NCI-H1048 (cell line): ENCODE measurements around the gene ELMO1.

Experiments used
- DNase-seq: peaks from one replicate; lab custom pipeline; 2025; lab: John Stamatoyannopoulos, UW

The ELMO1 gene

GRCh38 chr7:37096341-37096740 lies 352.3 kb downstream of the ELMO1 start:
- DNase-seq: no peak

GRCh38 chr7:37095122-37095521 lies 353.5 kb downstream of the ELMO1 start:
- no peak for DNase-seq

GRCh38 chr7:37093257-37093656 lies 355.4 kb downstream of the ELMO1 start:
- DNase-seq: no peak

- DNase-seq: no peak
Observed at GRCh38 chr7:37092548-37092947, 356.1 kb downstream of the ELMO1 start.

- DNase-seq: no peak
Observed at GRCh38 chr7:37089972-37090371, 358.7 kb downstream of the ELMO1 start.

- no peak for DNase-seq
Observed at GRCh38 chr7:37085600-37085999, 363.1 kb downstream of the ELMO1 start.

- DNase-seq: no peak
Observed at GRCh38 chr7:37084303-37084702, 364.4 kb downstream of the ELMO1 start.

GRCh38 chr7:37083311-37084096 lies 365.2 kb downstream of the ELMO1 start:
- no peak for DNase-seq

GRCh38 chr7:37081436-37081835 lies 367.2 kb downstream of the ELMO1 start:
- no peak for DNase-seq

GRCh38 chr7:37079420-37079819 lies 369.2 kb downstream of the ELMO1 start:
- no peak for DNase-seq

- no peak for DNase-seq
Observed at GRCh38 chr7:37076668-37077067, 372.0 kb downstream of the ELMO1 start.

GRCh38 chr7:37074370-37074769 lies 374.3 kb downstream of the ELMO1 start:
- DNase-seq: no peak

GRCh38 chr7:37071124-37071523 lies 377.5 kb downstream of the ELMO1 start:
- no peak for DNase-seq

GRCh38 chr7:37070471-37070870 lies 378.2 kb downstream of the ELMO1 start:
- no peak for DNase-seq

GRCh38 chr7:37070031-37070430 lies 378.6 kb downstream of the ELMO1 start:
- DNase-seq: no peak

GRCh38 chr7:37069336-37069735 lies 379.3 kb downstream of the ELMO1 start:
- DNase-seq: no peak

- no peak for DNase-seq
Observed at GRCh38 chr7:37068902-37069301, 379.8 kb downstream of the ELMO1 start.

- no peak for DNase-seq
Observed at GRCh38 chr7:37068038-37068437, 380.6 kb downstream of the ELMO1 start.

- no peak for DNase-seq
Observed at GRCh38 chr7:37065779-37066271, 382.8 kb downstream of the ELMO1 start.

GRCh38 chr7:37062560-37062859 lies 386.2 kb downstream of the ELMO1 start:
- no peak for DNase-seq

GRCh38 chr7:37061849-37062559 lies 386.7 kb downstream of the ELMO1 start:
- DNase-seq: peak; percentile 34

GRCh38 chr7:37056234-37056912 lies 392.3 kb downstream of the ELMO1 start:
- no peak for DNase-seq
